Sigmoid colon (tissue), 7 donors: ENCODE measurements around the gene LY86. TPM values are rescaled to one million over a fixed set of nuclear protein-coding genes. Genes with fewer than 3 reads are reported as not detected.

Experiments used
- DNase-seq: peaks from one replicate; pipeline ENCODE4 v3.0.0-alpha.2; 2019
- H3K27ac ChIP-seq, 4 donors: fragments of 200-600 bp; sonication (generic); one replicate each; pipeline ENCODE4 v1.5.1; 2016 to 2019; ENCODE audit warnings: mild to moderate bottlenecking in 1 of 4
- H3K27me3 ChIP-seq, 3 donors: fragments of 200-600 bp; sonication (generic); one replicate each; pipeline ENCODE4 v1.5.1; 2019; ENCODE audit warnings: mild to moderate bottlenecking in 1 of 3
- H3K36me3 ChIP-seq, 4 donors: fragments of 200-600 bp; sonication (generic); one replicate each; pipeline ENCODE4 v1.5.1; 2016 to 2019
- H3K4me1 ChIP-seq, 4 donors: fragments of 200-600 bp; sonication (generic); one replicate each; pipeline ENCODE4 v1.5.1; 2017 to 2019
- H3K4me3 ChIP-seq, 4 donors: fragments of 200-600 bp; sonication (generic); one replicate each; pipeline ENCODE4 v1.5.1; 2017 to 2019; ENCODE audit warnings: mild to moderate bottlenecking in 2 of 4, moderate library complexity in 1 of 4
- H3K9me3 ChIP-seq, 4 donors: fragments of 200-600 bp in 3 of 4; sonication (generic) in 3 of 4; one replicate each; pipeline versions ENCODE4 v1.5.1 to v1.6.1; 2013 to 2019
- CTCF ChIP-seq, 4 experiments: fragments of 450-650 bp in 3 of 4; fragments of 200-600 bp in 1 of 4; IDR thresholded peaks; one replicate each; pipeline ENCODE4 v1.5.1; 2016 to 2019; ENCODE audit warnings: antibody characterized with exemption in 4 of 4, mild to moderate bottlenecking in 3 of 4, moderate library complexity in 2 of 4
- EP300 ChIP-seq, 4 donors: sonication (generic); formaldehyde crosslinking; IDR thresholded peaks; one replicate each; pipeline ENCODE4 v1.6.1; 2017; ENCODE audit warnings: antibody characterized with exemption in 4 of 4
- POLR2A ChIP-seq, 2 donors: fragments of 450-650 bp; IDR thresholded peaks; one replicate each; pipeline ENCODE4 v1.6.1; 2016; ENCODE audit warnings: antibody characterized with exemption in 2 of 2, mild to moderate bottlenecking in 2 of 2, moderate library complexity in 2 of 2
- POLR2AphosphoS5 ChIP-seq, 4 donors: sonication (generic); formaldehyde crosslinking; IDR thresholded peaks; one replicate each; pipeline ENCODE4 v1.6.1; 2017; ENCODE audit warnings: antibody characterized with exemption in 4 of 4
- WGBS, 2 donors: extraction: QIAGEN DNeasy Blood & Tissue Kit; methylation state at CpG; one replicate each; pipeline ENCODE4 v1.1.7; 2013; 5-methylcytosine and 5-hydroxymethylcytosine counted together
- intact Hi-C: fragments of 100-400 bp; cut with DNase I; formaldehyde crosslinking; loops from one replicate; pipeline ENCODE4 v1.15.1; 2023
- polyA plus RNA-seq, 3 donors: library from polyadenylated mRNA; stranded (reverse); fragments of 200-250 nt; gene quantifications; one replicate each; pipeline ENCODE4 v1.2.3, GENCODE V29; 2013
- total RNA-seq, 4 donors: library from RNA; depleted of rRNA; stranded (reverse); fragments of >200 nt; gene quantifications; one replicate each; pipeline ENCODE4 v1.1.0, GENCODE V29; 2016
- donor health status: healthy with polysubstance abuse.
- donor health status: Bipolar disorder and iron deficiency.
- donor health status: healthy.

The LY86 gene
- total and polyA plus RNA-seq, 7 donors = 1.1 to 15.7 (median 5.9) TPM

DNA sequence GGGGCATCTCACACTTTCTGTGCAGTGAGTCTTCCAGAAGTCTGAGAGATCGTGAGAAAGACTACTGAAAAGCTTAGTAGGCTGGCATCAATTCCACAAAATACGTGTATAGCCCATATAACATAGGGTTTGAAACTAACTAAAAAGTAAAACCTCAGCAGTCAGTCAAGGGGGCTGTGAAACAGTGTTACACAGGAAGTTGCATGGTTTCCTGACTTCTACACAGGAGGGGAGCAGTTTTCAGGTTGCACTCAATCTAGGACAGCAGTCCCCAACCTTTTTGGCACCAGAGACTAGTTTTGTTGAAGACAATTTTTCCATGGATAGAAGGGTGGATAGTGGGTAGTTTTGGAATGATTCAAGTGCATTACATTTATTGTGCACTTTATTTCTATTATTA, 4.7 kb upstream of the LY86 start:
- Histone ChIP-seq H3K4me3 (no peak overlapping the region), H3K27me3 (no peaks in the 10 kb centered on the region), H3K27ac (no peak overlapping the region), H3K9me3 (no peaks in the 10 kb centered on the region), H3K4me1 (peaks cover 0 to 34% (median 27%) of the 10 kb centered on the region in 4 donors), H3K36me3 (no peaks in the 10 kb centered on the region)
- DNase-seq = no peak
- intact Hi-C loops = no loop called here
- WGBS, 2 donors = 89% methylated on average over 2 of the region's 2 CpGs
- TF ChIP-seq CTCF (IDR thresholded peaks at IDR 0.05) (no peak), POLR2A (IDR thresholded peaks at IDR 0.05) (no peak), EP300 (IDR thresholded peaks at IDR 0.05) (no peak), POLR2AphosphoS5 (IDR thresholded peaks at IDR 0.05) (no peak)

DNA sequence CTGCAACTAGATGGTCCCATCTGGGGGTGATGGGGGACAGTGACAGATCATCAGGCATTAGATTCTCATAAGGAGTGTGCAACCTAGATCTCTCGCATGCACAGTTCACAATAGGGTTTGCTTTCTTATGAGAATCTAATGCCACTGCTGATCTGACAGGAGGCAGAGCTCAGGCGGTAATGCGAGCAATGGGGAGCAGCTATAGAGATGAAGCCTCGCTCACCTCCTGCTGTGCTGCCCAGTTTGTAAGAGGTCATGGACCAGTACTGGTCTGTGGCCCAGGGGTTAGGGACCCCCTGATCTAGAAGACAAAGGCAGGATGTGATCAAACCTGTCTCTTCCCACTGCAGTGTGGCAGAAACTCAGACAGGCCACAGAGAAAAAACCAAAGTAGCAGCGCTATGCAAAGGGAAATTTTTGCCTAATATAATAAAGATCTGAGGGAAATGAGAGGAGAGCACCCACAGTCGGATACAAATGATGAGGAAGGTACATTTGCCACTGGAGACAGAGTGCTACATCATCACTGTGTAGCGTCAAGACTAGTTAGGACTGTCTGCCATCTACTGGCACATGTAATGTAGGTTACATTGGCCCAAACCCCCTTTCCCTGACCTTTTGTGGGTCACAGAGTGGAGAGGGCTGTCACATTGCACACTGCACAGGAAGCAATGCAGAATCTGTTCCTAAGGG, 4.1 kb upstream of the LY86 start:
- Histone ChIP-seq H3K27ac (no peak overlapping the region), H3K4me3 (no peak overlapping the region), H3K27me3 (no peaks in the 10 kb centered on the region), H3K36me3 (no peaks in the 10 kb centered on the region), H3K4me1 (peaks cover 0 to 37% (median 28%) of the 10 kb centered on the region in 4 donors), H3K9me3 (no peaks in the 10 kb centered on the region)
- TF ChIP-seq CTCF (IDR thresholded peaks at IDR 0.05) = no peak
- no peak for TF ChIP-seq POLR2A (IDR thresholded peaks at IDR 0.05)
- TF ChIP-seq POLR2AphosphoS5 (IDR thresholded peaks at IDR 0.05) = no peak
- no peak for TF ChIP-seq EP300 (IDR thresholded peaks at IDR 0.05)
- intact Hi-C loops = no loop called here
- no peak for DNase-seq
- 86 to 91% methylated on average over 7 of the region's 7 CpGs for WGBS, 2 donors

- Histone ChIP-seq H3K4me1 (peaks cover 0 to 37% (median 28%) of the 10 kb centered on the region in 4 donors), H3K27ac (no peak overlapping the region), H3K27me3 (no peaks in the 10 kb centered on the region), H3K36me3 (no peaks in the 10 kb centered on the region), H3K9me3 (no peaks in the 10 kb centered on the region), H3K4me3 (no peak overlapping the region)
- TF ChIP-seq POLR2AphosphoS5 (IDR thresholded peaks at IDR 0.05) (no peak), POLR2A (IDR thresholded peaks at IDR 0.05) (no peak), EP300 (IDR thresholded peaks at IDR 0.05) (no peak), CTCF (IDR thresholded peaks at IDR 0.05) (no peak)
- intact Hi-C loops = no loop called here
- no peak for DNase-seq
- whole genome bisulfite sequencing, 2 donors = 48 to 67% methylated on average over 1 of the region's 1 CpG
Measured at GRCh38 chr6:6585003-6585311, 3.6 kb upstream of the LY86 start.

GRCh38 chr6:6586167-6586566, 2.4 kb upstream of the LY86 start:
- Histone ChIP-seq H3K4me3 (no peak overlapping the region), H3K36me3 (no peaks in the 10 kb centered on the region), H3K9me3 (no peaks in the 10 kb centered on the region), H3K27ac (no peak overlapping the region), H3K27me3 (no peaks in the 10 kb centered on the region), H3K4me1 (peaks cover 0 to 34% (median 28%) of the 10 kb centered on the region in 4 donors)
- WGBS, 2 donors = 70 to 92% methylated on average over 2 of the region's 2 CpGs
- DNase-seq = no peak
- intact Hi-C loops = no loop called here
- TF ChIP-seq EP300 (IDR thresholded peaks at IDR 0.05) = no peak

GRCh38 chr6:6586671-6587526, 1.6 kb upstream of the LY86 start:
- Histone ChIP-seq H3K9me3 (no peaks in the 10 kb centered on the region), H3K27me3 (no peaks in the 10 kb centered on the region), H3K4me1 (peaks cover 0 to 28% (median 23%) of the 10 kb centered on the region in 4 donors), H3K36me3 (no peaks in the 10 kb centered on the region), H3K27ac (no peak overlapping the region), H3K4me3 (no peak overlapping the region)
- 71 to 90% methylated on average over 10 of the region's 10 CpGs for WGBS, 2 donors
- DNase-seq = no peak
- intact Hi-C loops = no loop called here
- no peak for TF ChIP-seq POLR2A (IDR thresholded peaks at IDR 0.05)
- no peak for TF ChIP-seq POLR2AphosphoS5 (IDR thresholded peaks at IDR 0.05)
- TF ChIP-seq CTCF (IDR thresholded peaks at IDR 0.05) = no peak
- no peak for TF ChIP-seq EP300 (IDR thresholded peaks at IDR 0.05)
